GM18868 (cell line): Measurements from ENCODE around the gene RAET1E.
"Not testable (repeated sequence)": the region's sequence is repeated elsewhere in the genome, so short reads cannot be mapped to it uniquely, and the experiment has no call there.

Source experiments
- ATAC-seq: cut with Tn5 transposase; IDR thresholded peaks from one replicate; pipeline ENCODE4 v1.9.1; 2021; ENCODE audit warnings: mild to moderate bottlenecking, moderate library complexity; ENCODE audit not compliant: unreplicated experiment

The RAET1E gene

GRCh38 chr6:149929422-149929821 is 31.5 kb upstream of the RAET1E start:
- no peak for ATAC-seq

DNA sequence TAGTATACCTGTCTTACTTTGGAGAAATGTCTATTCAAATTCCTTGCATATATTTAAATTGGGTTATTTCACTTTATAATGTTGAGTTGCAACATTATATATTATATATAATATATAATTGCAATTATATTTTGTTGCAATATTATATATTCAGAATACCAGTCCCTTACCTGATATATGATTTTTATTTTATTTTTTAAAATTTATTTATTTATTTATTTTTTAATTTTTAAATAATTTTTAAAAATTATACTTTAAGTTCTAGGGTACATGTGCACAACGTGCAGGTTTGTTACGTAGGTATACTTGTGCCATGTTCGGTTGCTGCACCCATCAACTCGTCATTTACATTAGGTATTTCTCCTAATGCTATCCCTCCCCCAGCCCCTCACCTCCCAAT is 29.1 kb upstream of the RAET1E start:
- not testable (repeated sequence) for ATAC-seq

DNA sequence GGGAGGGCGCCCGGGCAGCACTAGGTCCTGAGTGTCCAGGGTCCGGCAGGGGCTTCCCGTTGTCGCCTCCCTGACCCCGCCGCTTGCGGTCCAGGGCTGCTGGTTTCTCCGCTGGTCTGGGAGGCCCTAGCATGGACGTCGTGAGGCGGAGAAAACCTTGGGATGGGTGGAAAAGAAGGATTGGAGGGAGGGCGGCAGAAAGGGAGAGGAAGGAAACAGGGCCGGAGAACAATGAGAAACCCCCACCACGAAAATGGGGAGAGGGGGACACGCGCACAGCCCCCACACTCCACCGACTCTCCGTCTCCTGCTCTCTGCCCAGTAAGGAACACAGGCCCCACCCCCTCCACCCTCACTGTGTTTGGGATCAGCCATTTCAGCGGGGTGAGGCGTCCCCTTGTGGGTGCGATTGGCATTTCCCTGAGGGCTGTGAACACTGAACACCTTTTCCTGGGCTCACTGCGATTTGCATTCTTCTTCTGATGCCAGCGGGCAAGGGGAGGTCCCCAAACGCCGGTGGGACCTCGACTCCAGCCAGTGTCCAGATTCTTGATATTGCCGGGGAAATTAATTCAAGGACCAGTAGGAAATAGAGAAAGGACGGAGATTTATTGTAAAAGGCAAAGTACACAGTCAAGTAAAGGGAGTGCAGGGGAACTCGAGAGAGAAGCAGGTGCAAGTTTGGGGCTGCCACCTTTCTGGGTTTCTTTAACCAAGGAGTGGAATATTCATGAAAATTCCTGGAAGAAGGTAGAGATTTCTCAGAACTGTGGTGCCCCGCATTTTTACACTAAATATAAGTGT is 28.3 kb upstream of the RAET1E start:
- peak; percentile 87 for ATAC-seq

GRCh38 chr6:149925253-149925973 is 27.5 kb upstream of the RAET1E start:
- no peak for ATAC-seq

DNA sequence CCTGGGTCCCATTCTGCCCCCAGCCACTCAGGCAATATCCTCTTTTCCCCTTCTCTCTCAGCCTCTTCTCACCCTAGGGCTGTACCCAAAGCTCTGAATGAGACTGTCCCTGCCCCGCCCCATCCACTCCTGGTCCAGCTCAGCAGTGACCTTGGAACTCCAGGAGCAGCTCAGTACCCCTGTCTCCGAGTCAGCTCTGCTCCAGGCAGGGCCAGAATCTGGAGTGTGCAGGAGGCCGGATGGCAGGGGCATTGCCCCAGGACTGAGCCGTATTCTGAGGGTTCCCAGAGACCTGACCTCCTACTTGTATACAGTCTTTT is 27.0 kb upstream of the RAET1E start:
- no peak for ATAC-seq

DNA sequence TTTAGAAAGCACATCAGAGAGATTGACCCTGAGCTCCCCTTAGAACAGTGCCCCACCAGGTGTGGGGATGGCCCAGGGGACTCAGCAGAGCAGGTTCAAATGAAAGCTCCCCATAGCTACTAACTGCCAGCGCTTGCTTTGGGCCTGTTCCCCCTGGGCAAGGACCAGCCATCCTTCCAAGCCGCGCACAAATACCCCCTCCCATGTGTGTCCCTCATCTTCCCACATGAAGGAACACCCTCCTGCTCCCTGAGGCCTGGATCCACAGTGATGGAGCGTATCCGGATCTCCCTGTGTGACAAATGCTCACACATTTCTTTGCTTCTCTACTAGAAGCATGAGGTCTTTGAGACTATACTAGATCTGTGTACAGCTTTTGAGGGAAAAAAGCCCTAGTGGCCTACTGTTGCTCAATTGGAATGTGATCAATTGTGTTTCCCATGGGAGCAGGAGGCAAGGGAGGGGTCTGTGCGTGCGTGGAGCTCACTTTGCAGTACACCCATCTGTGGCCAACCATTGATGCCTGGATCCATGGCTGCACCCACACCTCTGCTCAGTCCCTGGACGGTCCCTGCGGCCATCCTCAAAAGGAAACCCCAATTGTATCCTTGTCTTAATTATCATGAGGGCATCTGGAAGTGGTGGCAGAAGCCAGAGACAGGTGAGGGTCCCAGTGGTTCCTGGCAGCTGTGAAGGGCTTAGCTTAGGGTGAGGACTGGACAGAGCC is 26.5 kb upstream of the RAET1E start:
- ATAC-seq: no peak

- no peak for ATAC-seq
These were observed 25.5 kb upstream of the RAET1E start for GRCh38 chr6:149923327-149923986.

- no peak for ATAC-seq
These were observed 24.9 kb upstream of the RAET1E start, which contains the start of gene RAET1G for GRCh38 chr6:149922642-149923326. RAET1G (minus strand) TSS chr6:149923121; CDS start chr6:149923010, 111 bp downstream.

- ATAC-seq: not testable (repeated sequence)
These were observed 24.2 kb upstream of the RAET1E start for GRCh38 chr6:149922091-149922490.

DNA sequence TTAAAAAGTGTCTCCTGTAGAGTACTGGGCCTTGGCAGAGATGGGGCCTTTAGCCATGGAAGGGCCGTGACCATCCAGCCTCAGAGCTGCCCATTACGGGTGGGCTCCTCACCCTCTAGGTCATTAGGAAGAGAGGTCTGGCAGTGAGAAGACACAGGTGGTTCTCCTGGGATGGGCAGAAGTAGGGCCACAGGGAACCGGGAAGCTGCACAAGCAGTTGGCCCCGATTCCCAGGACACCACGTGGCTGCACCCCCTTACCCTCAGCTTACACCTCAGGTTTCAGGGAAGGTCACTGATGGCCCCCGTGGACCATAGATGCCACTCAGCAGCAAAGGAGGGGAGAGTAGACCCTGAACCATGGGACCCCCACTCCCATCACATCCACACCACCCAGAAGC is 23.4 kb upstream of the RAET1E start:
- no peak for ATAC-seq

- ATAC-seq: no peak
These were observed 21.9 kb upstream of the RAET1E start for GRCh38 chr6:149919834-149920225.

GRCh38 chr6:149919126-149919833 is 21.4 kb upstream of the RAET1E start:
- ATAC-seq: not testable (repeated sequence)

DNA sequence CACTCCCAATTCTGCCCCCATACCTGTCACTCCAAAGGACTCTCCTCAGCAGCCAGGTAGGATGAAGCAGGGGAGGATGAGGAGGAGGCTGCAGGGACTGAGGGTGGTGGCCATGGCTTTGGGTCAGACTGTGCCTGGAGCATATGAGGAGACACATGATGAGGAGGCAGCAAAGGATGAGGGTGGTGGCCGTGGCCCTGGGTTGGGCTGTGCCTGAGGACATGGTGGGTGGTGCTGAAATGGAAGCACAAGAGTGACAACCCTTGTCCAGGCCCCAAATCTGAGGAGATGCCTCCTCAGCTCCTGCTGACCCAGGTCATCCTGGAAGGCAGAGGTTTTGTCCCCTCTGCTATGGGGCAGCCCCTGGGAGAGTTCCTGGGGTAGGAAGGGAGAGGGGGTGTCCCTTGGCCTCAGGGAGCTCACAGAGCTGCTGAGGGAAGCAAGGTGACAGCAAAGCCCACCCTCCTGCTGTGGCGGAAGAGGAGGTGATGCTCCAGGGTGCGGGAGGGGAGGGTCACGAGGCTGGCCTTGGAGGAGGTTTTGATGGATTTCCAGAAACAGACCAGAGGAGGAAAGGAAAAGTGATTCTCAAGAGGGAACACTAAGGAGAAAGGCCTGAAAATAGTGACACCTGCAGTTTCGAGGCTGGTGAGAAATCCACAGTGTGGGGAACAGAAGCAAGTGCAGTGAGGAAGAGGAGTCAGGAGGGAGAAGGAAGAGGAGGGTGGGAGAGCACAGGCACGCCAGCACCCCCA is 20.4 kb upstream of the RAET1E start:
- no peak for ATAC-seq

DNA sequence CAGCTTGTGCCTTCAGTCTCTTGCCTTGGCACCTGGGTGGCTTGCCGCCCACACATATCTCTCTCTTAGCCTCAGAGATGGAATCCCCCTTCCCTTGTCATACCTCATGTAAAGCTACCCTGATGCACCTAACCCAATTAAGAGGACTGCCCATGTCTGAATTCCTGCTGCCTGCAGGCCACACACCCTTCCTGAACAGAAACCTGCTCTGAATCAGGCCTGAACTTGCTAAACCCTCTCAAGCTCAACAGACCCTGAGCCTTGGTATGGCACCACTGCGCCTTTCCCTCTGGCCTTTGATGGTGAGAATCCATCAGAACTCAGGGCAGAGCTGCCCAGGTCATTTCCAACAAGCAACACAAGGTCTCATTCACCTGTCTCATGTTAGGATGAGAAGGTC is 19.8 kb upstream of the RAET1E start:
- no peak for ATAC-seq

- no peak for ATAC-seq
These were observed 18.3 kb upstream of the RAET1E start for GRCh38 chr6:149915970-149916865.

DNA sequence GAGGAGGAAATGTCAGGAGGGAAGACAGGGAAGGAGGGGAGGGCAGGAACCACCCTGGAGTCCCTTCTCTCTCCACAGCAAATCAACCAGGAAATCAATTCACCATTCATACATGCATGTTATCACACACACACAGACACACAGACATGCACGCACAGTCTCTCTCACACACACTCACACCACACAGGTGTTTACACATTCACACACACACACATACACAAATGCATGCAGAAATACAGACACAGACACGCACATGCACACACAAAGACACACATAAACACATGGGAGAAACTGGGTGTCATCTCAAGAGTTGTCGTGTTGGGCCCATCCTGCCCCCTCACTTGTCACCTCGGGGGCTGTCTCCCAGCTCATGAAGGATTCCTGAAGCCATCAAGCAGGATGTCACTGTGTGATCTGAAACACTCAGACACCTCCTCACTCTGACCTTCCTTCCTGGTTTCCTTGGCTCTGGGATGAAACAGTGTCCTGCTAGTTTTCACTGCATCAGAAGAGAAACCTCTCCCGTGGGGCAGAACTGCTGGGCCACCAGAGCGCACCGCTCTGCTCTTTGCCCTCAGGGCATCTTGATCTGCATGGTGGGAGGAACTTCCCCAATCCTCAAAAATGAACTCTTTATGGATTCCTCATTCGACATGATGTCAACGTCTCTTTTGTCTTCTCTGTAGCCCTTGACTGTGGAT is 15.8 kb upstream of the RAET1E start:
- ATAC-seq: no peak

- no peak for ATAC-seq
These were observed 15.2 kb upstream of the RAET1E start for GRCh38 chr6:149913085-149913484.

DNA sequence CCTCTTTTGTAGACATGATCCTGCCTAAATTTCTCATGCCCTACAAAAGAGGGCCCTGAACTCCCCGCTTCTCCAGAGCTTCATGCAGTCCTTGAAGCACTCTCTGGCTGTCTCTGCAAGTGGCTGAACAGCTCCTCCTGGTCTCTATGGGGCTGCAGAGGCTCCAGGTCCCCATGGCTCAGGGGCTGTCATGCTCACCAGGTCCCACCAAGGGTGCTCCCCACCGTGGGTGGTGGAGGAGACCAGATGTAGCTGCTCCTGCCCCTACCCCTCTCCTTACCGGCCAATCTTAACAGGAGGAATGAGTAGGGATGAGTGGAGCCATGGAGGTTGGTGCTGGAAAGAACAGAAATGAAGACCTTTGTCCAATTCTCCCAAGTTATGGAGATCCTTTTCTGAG is 14.8 kb upstream of the RAET1E start:
- not testable (repeated sequence) for ATAC-seq
